ENCODE results near the gene TBKBP1. TPM values are rescaled to one million over a fixed set of nuclear protein-coding genes. Genes with fewer than 3 reads are reported as not detected.

Gene TBKBP1
- total RNA-seq, 1 experiment from 2014 or later, result 3.3 TPM

DNA sequence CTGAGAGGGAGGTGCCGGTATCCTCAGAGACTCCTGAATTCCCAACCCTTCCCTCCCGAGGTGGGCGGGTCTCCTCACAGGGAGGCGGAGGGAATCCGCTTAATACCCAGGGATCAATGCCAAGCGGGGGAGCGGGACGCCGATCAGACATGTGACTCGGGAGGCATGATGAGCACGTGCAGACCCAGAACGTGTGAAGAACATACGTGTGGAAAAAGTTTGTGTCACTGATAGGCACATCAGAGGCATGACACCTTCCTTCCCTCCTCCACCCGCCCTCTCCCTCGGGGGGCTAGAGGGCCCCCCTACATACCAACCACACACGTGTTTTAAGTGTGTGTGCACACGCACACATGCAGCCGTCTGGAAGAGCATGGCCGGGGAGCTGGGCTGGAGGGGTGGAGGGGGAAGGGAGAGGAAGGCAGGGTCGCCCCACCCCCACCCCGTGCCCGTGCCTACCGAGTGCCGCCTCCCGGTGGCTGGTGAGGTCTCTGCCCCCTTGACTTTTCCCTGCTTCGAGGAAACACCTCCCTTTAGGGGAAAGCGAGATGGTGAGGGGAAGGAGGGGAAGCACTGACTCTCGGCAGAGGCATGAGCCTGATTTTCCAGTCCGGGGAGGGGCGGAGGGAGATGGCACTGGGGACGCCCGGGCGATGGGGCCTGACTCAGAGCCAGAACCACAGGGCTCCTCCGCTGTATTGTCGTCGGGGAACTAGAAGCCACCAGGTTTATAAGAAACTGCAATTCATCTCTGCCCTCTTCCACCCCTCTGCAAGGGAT, 27.0 kb downstream of the TBKBP1 start:
- POLR2A ChIA-PET (ENCODE audit: unreplicated experiment), result no interaction called here
- Histone ChIP-seq H3K9me2 (ENCODE audit: insufficient read depth) (no peaks in the 10 kb centered on the region), H4K20me1 (ENCODE audit: insufficient read depth) (no peaks in the 10 kb centered on the region), H3K4me2 (peak overlapping the region; percentile 70), H3K27me3 (ENCODE audit: insufficient read depth, low read depth) (no peaks in the 10 kb centered on the region), H2AFZ (no peak overlapping the region), H3K36me3 (ENCODE audit: low read depth) (no peaks in the 10 kb centered on the region), H3F3A (ENCODE audit: insufficient read depth, low read depth) (peaks cover 17% of the 10 kb centered on the region), H3K9me3 (ENCODE audit: insufficient read depth, low read depth) (no peaks in the 10 kb centered on the region), H3K4me3 (peak overlapping the region; percentile 11; the same call in 1 of the 2 replicates), H3K4me1 (replicated peaks; ENCODE audit: insufficient read depth) (peaks cover 45% of the 10 kb centered on the region), H3K27ac (no peak overlapping the region), H3K79me2 (ENCODE audit: low read depth) (no peaks in the 10 kb centered on the region)
- DNase-seq, result peak; percentile 79 to 80
- TF ChIP-seq EZH2 (IDR thresholded peaks at IDR 0.05; ENCODE audit: low read depth), result no peak
- TF ChIP-seq, protein P1, sequence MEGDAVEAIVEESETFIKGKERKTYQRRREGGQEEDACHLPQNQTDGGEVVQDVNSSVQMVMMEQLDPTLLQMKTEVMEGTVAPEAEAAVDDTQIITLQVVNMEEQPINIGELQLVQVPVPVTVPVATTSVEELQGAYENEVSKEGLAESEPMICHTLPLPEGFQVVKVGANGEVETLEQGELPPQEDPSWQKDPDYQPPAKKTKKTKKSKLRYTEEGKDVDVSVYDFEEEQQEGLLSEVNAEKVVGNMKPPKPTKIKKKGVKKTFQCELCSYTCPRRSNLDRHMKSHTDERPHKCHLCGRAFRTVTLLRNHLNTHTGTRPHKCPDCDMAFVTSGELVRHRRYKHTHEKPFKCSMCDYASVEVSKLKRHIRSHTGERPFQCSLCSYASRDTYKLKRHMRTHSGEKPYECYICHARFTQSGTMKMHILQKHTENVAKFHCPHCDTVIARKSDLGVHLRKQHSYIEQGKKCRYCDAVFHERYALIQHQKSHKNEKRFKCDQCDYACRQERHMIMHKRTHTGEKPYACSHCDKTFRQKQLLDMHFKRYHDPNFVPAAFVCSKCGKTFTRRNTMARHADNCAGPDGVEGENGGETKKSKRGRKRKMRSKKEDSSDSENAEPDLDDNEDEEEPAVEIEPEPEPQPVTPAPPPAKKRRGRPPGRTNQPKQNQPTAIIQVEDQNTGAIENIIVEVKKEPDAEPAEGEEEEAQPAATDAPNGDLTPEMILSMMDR (conservative IDR thresholded peaks at IDR 0.05), result no peak
- BruUV-seq (replicated peaks), result no TSS peak
- CTCF ChIA-PET, result no interaction called here
- intact Hi-C loops (cut with micrococcal nuclease; ENCODE audit: unreplicated experiment), result no loop called here

DNA sequence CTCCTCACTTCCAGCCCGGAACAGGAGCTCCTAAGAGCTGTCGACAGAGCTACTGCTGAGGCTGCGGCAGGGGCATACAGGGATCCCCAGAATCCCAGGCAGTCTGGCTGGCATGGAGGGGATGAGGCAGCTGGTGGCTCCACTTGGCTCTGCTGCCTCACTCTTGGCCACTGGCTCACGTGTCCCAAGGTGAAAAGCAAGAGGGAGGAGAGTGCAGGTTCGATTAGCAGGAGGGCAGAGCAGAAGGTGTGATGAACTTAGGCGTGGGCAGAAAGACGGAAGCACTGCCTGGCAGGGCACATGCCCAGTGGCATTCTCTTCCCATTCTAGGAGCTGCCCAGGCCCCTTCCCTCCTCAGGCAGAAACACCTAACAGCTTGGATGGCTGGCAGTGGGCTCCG, 27.8 kb downstream of the TBKBP1 start:
- POLR2A ChIA-PET (ENCODE audit: unreplicated experiment), result no interaction called here
- Histone ChIP-seq H3K4me1 (replicated peaks; ENCODE audit: insufficient read depth) (peaks cover 45% of the 10 kb centered on the region), H3K4me2 (peak overlapping the region; percentile 70)

DNA sequence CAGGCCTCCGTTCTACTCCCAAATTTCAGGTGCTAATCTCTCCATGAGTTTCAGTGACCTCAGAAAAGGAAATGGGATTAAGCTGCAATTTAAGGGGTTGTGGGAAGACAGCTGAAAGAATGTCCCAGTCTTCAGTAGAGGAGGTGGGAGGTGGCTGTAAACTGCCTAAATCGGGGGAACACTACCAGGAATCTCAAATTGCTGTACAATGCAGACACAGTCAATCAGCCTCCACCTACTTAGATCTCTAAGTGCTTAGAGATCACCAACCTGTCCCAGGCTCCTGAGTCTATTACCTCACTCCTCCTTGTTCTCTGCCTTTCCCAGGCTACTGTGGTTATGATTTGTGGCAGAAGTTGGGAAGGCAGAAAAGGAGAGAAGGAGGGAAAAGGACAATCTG, 30.7 kb downstream of the TBKBP1 start:
- no peaks in the 10 kb centered on the region for H3K36me3 ChIP-seq (ENCODE audit: low read depth)
- no peak for DNase-seq
- no peak overlapping the region for H3K27ac ChIP-seq
- no peak overlapping the region for H3K4me3 ChIP-seq
- no peaks in the 10 kb centered on the region for H3K79me2 ChIP-seq (ENCODE audit: low read depth)
- no peaks in the 10 kb centered on the region for H4K20me1 ChIP-seq (ENCODE audit: insufficient read depth)
- peaks cover 13% of the 10 kb centered on the region for H3K27me3 ChIP-seq (ENCODE audit: insufficient read depth, low read depth)
- no TSS peak for BruUV-seq (replicated peaks)
- intact Hi-C loops (cut with micrococcal nuclease; ENCODE audit: unreplicated experiment), result no loop called here
- ChIA-PET POLR2A (ENCODE audit: unreplicated experiment) (no interaction called here), CTCF (interaction anchor here (0.6 kb wide), 1 partner anchor 25 kb away, joined by 11 read pairs; no protein-coding TSS in a partner anchor)
- no peaks in the 10 kb centered on the region for H3K9me2 ChIP-seq (ENCODE audit: insufficient read depth)
- H3K4me1 ChIP-seq (replicated peaks; ENCODE audit: insufficient read depth), result peaks cover 25% of the 10 kb centered on the region
- no peaks in the 10 kb centered on the region for H3K9me3 ChIP-seq (ENCODE audit: insufficient read depth, low read depth)
- peaks cover 9% of the 10 kb centered on the region for H3F3A ChIP-seq (ENCODE audit: insufficient read depth, low read depth)
- TF ChIP-seq EZH2 (IDR thresholded peaks at IDR 0.05; ENCODE audit: low read depth), result no peak
- TF ChIP-seq, protein P1 (conservative IDR thresholded peaks at IDR 0.05), result no peak
- H2AFZ ChIP-seq, result no peak overlapping the region
- H3K4me2 ChIP-seq, result no peak overlapping the region

More for the DNA sequence above, 27.8 kb downstream of the TBKBP1 start:
- TF ChIP-seq EZH2 (IDR thresholded peaks at IDR 0.05; ENCODE audit: low read depth), result no peak
- TF ChIP-seq, protein P1 (conservative IDR thresholded peaks at IDR 0.05), result no peak
- DNase-seq, result no peak
- H4K20me1 ChIP-seq (ENCODE audit: insufficient read depth), result no peaks in the 10 kb centered on the region
- no peak overlapping the region for H3K27ac ChIP-seq
- H3K36me3 ChIP-seq (ENCODE audit: low read depth), result no peaks in the 10 kb centered on the region
- H3K9me3 ChIP-seq (ENCODE audit: insufficient read depth, low read depth), result no peaks in the 10 kb centered on the region
- H3F3A ChIP-seq (ENCODE audit: insufficient read depth, low read depth), result peaks cover 17% of the 10 kb centered on the region
- no TSS peak for BruUV-seq (replicated peaks)
- H2AFZ ChIP-seq, result no peak overlapping the region
- intact Hi-C loops (cut with micrococcal nuclease; ENCODE audit: unreplicated experiment), result no loop called here
- H3K79me2 ChIP-seq (ENCODE audit: low read depth), result no peaks in the 10 kb centered on the region
- no peaks in the 10 kb centered on the region for H3K9me2 ChIP-seq (ENCODE audit: insufficient read depth)
- H3K4me3 ChIP-seq, result peak overlapping the region; percentile 11; the same call in 1 of the 2 replicates
- CTCF ChIA-PET, result interaction anchor here (0.6 kb wide), 1 partner anchor 177 kb away, joined by 3 read pairs; no protein-coding TSS in a partner anchor
- H3K27me3 ChIP-seq (ENCODE audit: insufficient read depth, low read depth), result no peaks in the 10 kb centered on the region

Measured in PC-9 (cell line).